Body of pancreas (tissue), 4 donors: ENCODE measurements around the gene SEC14L1. TPM values are rescaled to one million over a fixed set of nuclear protein-coding genes. Genes with fewer than 3 reads are reported as not detected.

Experiments used
- ATAC-seq: fragments of 150-250 bp; one replicate; pipeline ENCODE4 v1.9.1; 2016
- DNase-seq, 4 donors: peaks; one replicate each; pipeline ENCODE4 v3.0.0-alpha.2; 2019
- H3K27ac ChIP-seq, 4 donors: fragments of 200-600 bp; sonication (generic); 1 replicate in 3 of 4; 2 replicates in 1 of 4; pipeline versions ENCODE4 v1.5.1 to v1.6.1; 2016 to 2019; ENCODE audit warnings: mild to moderate bottlenecking in 1 of 4, mixed read lengths in 1 of 4, moderate library complexity in 1 of 4
- H3K27me3 ChIP-seq, 2 donors: fragments of 200-600 bp; sonication (generic); one replicate each; pipeline ENCODE4 v1.6.0; 2016; ENCODE audit warnings: mild to moderate bottlenecking in 1 of 2
- H3K36me3 ChIP-seq, 2 donors: fragments of 200-600 bp; sonication (generic); replicated peaks in 1 of 2; 2 replicates each; pipeline ENCODE4 v1.5.1; 2016; ENCODE audit warnings: low read depth in 2 of 2; ENCODE audit not compliant: insufficient read depth in 1 of 2
- H3K4me1 ChIP-seq: fragments of 200-600 bp; sonication (generic); one replicate; pipeline ENCODE4 v1.6.0; 2016
- H3K4me3 ChIP-seq, 2 donors: fragments of 200-600 bp; sonication (generic); 1 replicate in 1 of 2; 2 replicates in 1 of 2; pipeline ENCODE4 v1.5.1; 2016 to 2019
- H3K9me3 ChIP-seq, 3 donors: fragments of 200-600 bp; sonication (generic); 1 replicate in 2 of 3; 2 replicates in 1 of 3; pipeline ENCODE4 v1.5.1; 2016
- POLR2A ChIP-seq, 3 donors: fragments of 450-650 bp; IDR thresholded peaks; one replicate each; pipeline ENCODE4 v1.6.1; 2016; ENCODE audit warnings: antibody characterized with exemption in 3 of 3, mild to moderate bottlenecking in 2 of 3
- WGBS, 2 donors: methylation state at CpG; one replicate each; pipeline ENCODE4 v1.1.5; 2017; 5-methylcytosine and 5-hydroxymethylcytosine counted together
- intact Hi-C: fragments of 100-400 bp; cut with DNase I; formaldehyde crosslinking; loops from one replicate; pipeline ENCODE4 v1.15.1; 2023
- small RNA-seq: library from RNA; depleted of rRNA; stranded (forward); fragments of <200 nt; gene quantifications from one replicate; pipeline ENCODE3, GENCODE V24; 2016
- total RNA-seq, 2 donors: library from RNA; depleted of rRNA; stranded (reverse); fragments of >200 nt; gene quantifications; one replicate each; pipeline ENCODE4 v1.1.0, GENCODE V29; 2016
- TF ChIP-seq, protein P1 (sequence below), 7 experiments: fragments of 450-650 bp in 4 of 7; fragments of 200-600 bp in 3 of 7; sonication (generic) in 3 of 7; IDR thresholded peaks; one replicate each; pipeline ENCODE4 v1.5.1; 2016 to 2019; ENCODE audit warnings: antibody characterized with exemption in 7 of 7

Gene SEC14L1
- total RNA-seq, 2 donors from 2014 or later: 22.1 to 36.8 TPM

GRCh38 chr17:77257596-77258458 is 117.1 kb downstream of the SEC14L1 start:
- TF ChIP-seq POLR2A (IDR thresholded peaks at IDR 0.05): no peak
- TF ChIP-seq, protein P1, sequence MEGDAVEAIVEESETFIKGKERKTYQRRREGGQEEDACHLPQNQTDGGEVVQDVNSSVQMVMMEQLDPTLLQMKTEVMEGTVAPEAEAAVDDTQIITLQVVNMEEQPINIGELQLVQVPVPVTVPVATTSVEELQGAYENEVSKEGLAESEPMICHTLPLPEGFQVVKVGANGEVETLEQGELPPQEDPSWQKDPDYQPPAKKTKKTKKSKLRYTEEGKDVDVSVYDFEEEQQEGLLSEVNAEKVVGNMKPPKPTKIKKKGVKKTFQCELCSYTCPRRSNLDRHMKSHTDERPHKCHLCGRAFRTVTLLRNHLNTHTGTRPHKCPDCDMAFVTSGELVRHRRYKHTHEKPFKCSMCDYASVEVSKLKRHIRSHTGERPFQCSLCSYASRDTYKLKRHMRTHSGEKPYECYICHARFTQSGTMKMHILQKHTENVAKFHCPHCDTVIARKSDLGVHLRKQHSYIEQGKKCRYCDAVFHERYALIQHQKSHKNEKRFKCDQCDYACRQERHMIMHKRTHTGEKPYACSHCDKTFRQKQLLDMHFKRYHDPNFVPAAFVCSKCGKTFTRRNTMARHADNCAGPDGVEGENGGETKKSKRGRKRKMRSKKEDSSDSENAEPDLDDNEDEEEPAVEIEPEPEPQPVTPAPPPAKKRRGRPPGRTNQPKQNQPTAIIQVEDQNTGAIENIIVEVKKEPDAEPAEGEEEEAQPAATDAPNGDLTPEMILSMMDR (IDR thresholded peaks at IDR 0.05): no peak
- no peaks in the 10 kb centered on the region for H3K27me3 ChIP-seq
- ATAC-seq (no peak), DNase-seq (no peak)
- H3K36me3 ChIP-seq: no peaks in the 10 kb centered on the region
- intact Hi-C loops: no loop called here
- 67 to 70% methylated on average over 12 to 27 of the region's 27 CpGs for WGBS, 2 donors
- no peaks in the 10 kb centered on the region for H3K9me3 ChIP-seq
- H3K4me3 ChIP-seq: no peak overlapping the region
- H3K4me1 ChIP-seq: no peaks in the 10 kb centered on the region
- no peak overlapping the region for H3K27ac ChIP-seq

- no peak for ATAC-seq
- no peak overlapping the region for H3K4me3 ChIP-seq
- 71 to 74% methylated on average over 12 of the region's 12 CpGs for WGBS, 2 donors
- intact Hi-C loops: no loop called here
- no peaks in the 10 kb centered on the region for H3K36me3 ChIP-seq
- H3K27me3 ChIP-seq: no peaks in the 10 kb centered on the region
- H3K9me3 ChIP-seq: no peaks in the 10 kb centered on the region
- no peaks in the 10 kb centered on the region for H3K4me1 ChIP-seq
- DNase-seq: no peak
- TF ChIP-seq POLR2A (IDR thresholded peaks at IDR 0.05): no peak
- TF ChIP-seq, protein P1 (IDR thresholded peaks at IDR 0.05): no peak
- no peak overlapping the region for H3K27ac ChIP-seq
These were observed 117.9 kb downstream of the SEC14L1 start for GRCh38 chr17:77258638-77259037.

DNA sequence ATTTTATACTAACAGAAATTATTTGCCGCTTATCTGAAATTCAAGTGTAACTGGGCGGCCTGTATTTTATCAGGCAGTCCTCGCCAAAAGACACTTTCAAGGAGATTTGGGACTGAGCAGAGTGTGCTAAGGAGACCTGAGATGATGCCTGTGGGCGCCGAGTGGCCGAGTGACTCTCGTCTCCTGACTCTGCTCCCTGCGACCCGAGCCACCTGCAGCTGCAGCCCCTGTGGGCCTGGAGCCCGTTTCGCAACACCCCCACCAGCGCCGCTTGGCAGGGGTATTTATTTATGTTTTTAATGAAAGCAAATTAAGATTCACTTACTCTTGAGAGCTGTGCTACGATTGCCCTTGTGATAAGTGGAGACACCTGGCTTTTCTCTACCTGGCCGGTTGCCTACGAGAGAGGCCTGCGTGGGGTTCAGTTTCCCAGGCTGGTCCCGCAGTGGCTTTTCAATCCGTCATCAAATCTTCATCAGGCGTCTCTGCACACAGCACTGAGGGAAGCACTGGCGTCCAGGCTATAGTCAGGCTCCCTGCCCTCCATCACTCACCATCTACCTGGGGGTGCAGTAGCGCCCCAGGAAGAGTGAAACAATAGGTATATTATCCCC is 124.0 kb downstream of the SEC14L1 start:
- no peak for DNase-seq
- Histone ChIP-seq H3K27me3 (no peaks in the 10 kb centered on the region), H3K36me3 (no peaks in the 10 kb centered on the region), H3K9me3 (no peaks in the 10 kb centered on the region), H3K27ac (no peak overlapping the region), H3K4me1 (no peaks in the 10 kb centered on the region), H3K4me3 (no peak overlapping the region)
- ATAC-seq: no peak
- TF ChIP-seq POLR2A (IDR thresholded peaks at IDR 0.05): no peak
- TF ChIP-seq, protein P1 (IDR thresholded peaks at IDR 0.05): no peak
- intact Hi-C loops: no loop called here
- 41% methylated on average over 20 to 22 of the region's 22 CpGs for WGBS, 2 donors

DNA sequence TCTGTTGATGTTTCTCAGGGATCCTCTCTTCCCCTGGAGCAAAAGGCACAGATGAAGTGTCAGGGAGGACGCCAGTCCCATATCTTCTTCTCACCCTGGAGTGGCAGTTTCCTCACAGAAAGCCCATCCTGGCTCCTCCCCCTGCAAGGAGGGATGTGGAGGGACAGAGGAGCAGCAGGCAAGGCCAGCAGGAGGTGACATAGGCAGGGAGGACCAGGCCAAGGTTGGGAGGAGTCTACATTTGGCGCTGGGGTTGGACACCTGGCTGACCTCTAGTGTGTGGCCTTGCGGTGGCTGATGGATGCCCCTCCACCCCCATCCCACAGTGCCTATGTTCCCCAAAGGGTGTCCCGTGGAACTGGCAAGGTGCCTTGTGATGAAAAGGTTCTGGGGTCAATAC is 125.4 kb downstream of the SEC14L1 start:
- DNase-seq (no peak), ATAC-seq (no peak)
- no peak overlapping the region for H3K4me3 ChIP-seq
- 67 to 71% methylated on average over 1 to 4 of the region's 4 CpGs for WGBS, 2 donors
- H3K9me3 ChIP-seq: no peaks in the 10 kb centered on the region
- no peaks in the 10 kb centered on the region for H3K36me3 ChIP-seq
- H3K27ac ChIP-seq: no peak overlapping the region
- H3K27me3 ChIP-seq: no peaks in the 10 kb centered on the region
- intact Hi-C loops: no loop called here
- H3K4me1 ChIP-seq: no peaks in the 10 kb centered on the region
- TF ChIP-seq, protein P1 (IDR thresholded peaks at IDR 0.05): no peak
- no peak for TF ChIP-seq POLR2A (IDR thresholded peaks at IDR 0.05)

Small RNAs within 50 kb of the gene (small RNA-seq; reads per million reads assigned to genes)
- gene RNU4-47P: not detected
